GM12878 (cell line): Measurements from ENCODE around the gene CNNM4. TPM values are rescaled to one million over a fixed set of nuclear protein-coding genes. Genes with fewer than 3 reads are reported as not detected.
A peak's percentile ranks its signal among the peaks of the same experiment; 100 is the strongest.

Experiments used
- CTCF ChIP-seq, 3 experiments: IDR thresholded peaks in 2 of 3; conservative IDR thresholded peaks in 1 of 3; 2 replicates each; pipeline ENCODE4 v1.5.1; 2011; ENCODE audit warnings: low read depth in 3 of 3, low read length in 3 of 3, mild to moderate bottlenecking in 3 of 3, control low read depth in 2 of 3, moderate library complexity in 2 of 3, inconsistent platforms in 1 of 3, mixed read lengths in 1 of 3; ENCODE audit not compliant: control insufficient read depth in 2 of 3, insufficient read depth in 1 of 3; ENCODE audit errors: extremely low read depth in 1 of 3
- KAT2A ChIP-seq: conservative IDR thresholded peaks from 2 replicates; pipeline ENCODE4 v1.6.1; 2011; ENCODE audit warnings: low read depth, low read length; ENCODE audit not compliant: control insufficient read depth
- MAX ChIP-seq: IDR thresholded peaks from 2 replicates; pipeline ENCODE4 v1.6.1; 2012; ENCODE audit warnings: low read depth, low read length, improper control_type of control experiment
- MLLT1 ChIP-seq: fragments of 450-650 bp; IDR thresholded peaks from 2 replicates; pipeline ENCODE4 v1.6.1; 2016; ENCODE audit warnings: mild to moderate bottlenecking
- NFIC ChIP-seq: IDR thresholded peaks from 2 replicates; pipeline ENCODE4 v1.6.1; 2012; ENCODE audit warnings: low read depth, mild to moderate bottlenecking, inconsistent platforms, low read length, moderate library complexity
- NFYB ChIP-seq: IDR thresholded peaks from 2 replicates; pipeline ENCODE4 v1.6.1; 2011; ENCODE audit warnings: low read depth, mild to moderate bottlenecking, low read length, improper control_type of control experiment, moderate library complexity; ENCODE audit not compliant: insufficient read depth
- RELA ChIP-seq: fragments of 450-650 bp; IDR thresholded peaks from 2 replicates; pipeline ENCODE4 v1.8.0; 2014; ENCODE audit warnings: borderline replicate concordance; ENCODE audit not compliant: partially characterized antibody
- SMARCA5 ChIP-seq: fragments of 450-650 bp; IDR thresholded peaks from 2 replicates; pipeline ENCODE4 v1.6.1; 2017; ENCODE audit warnings: mild to moderate bottlenecking
- SRF ChIP-seq, 2 experiments: IDR thresholded peaks; 2 replicates each; pipeline ENCODE4 v1.6.1; 2011; ENCODE audit warnings: low read depth in 2 of 2, low read length in 2 of 2, mild to moderate bottlenecking in 1 of 2, moderate library complexity in 1 of 2
- TBL1XR1 ChIP-seq: IDR thresholded peaks from 2 replicates; pipeline ENCODE4 v1.6.1; 2012; ENCODE audit warnings: low read depth, low read length, improper control_type of control experiment
- TCF3 ChIP-seq: IDR thresholded peaks from 2 replicates; pipeline ENCODE4 v1.6.1; 2012; ENCODE audit warnings: low read depth, mild to moderate bottlenecking, low read length, borderline replicate concordance; ENCODE audit not compliant: insufficient read depth
- USF2 ChIP-seq: IDR thresholded peaks from 2 replicates; pipeline ENCODE4 v1.6.1; 2011; ENCODE audit warnings: low read depth, low read length, improper control_type of control experiment, borderline replicate concordance
- ZBTB40 ChIP-seq: fragments of 450-650 bp; IDR thresholded peaks from 2 replicates; pipeline ENCODE4 v1.6.1; 2016; ENCODE audit warnings: mild to moderate bottlenecking, moderate library complexity, borderline replicate concordance
- ZNF274 ChIP-seq: IDR thresholded peaks from one replicate; pipeline ENCODE4 v1.8.0; 2011; ENCODE audit not compliant: insufficient read length, insufficient read depth
- ZNF592 ChIP-seq: fragments of 450-650 bp; IDR thresholded peaks from 2 replicates; pipeline ENCODE4 v1.6.1; 2017; ENCODE audit warnings: mild to moderate bottlenecking, moderate library complexity
- ZSCAN29 ChIP-seq: fragments of 450-650 bp; IDR thresholded peaks from 2 replicates; pipeline ENCODE4 v1.6.1; 2017; ENCODE audit warnings: mild to moderate bottlenecking, moderate library complexity
- ZZZ3 ChIP-seq: IDR thresholded peaks from 2 replicates; pipeline ENCODE4 v1.6.1; 2011; ENCODE audit warnings: low read depth; ENCODE audit not compliant: control insufficient read depth, insufficient read length
- polyA plus RNA-seq, 11 experiments: library from polyadenylated mRNA; depleted of rRNA in 4 of 11; unstranded in 6 of 11; stranded (reverse) in 5 of 11; fragments of >200 nt; fragmentation: Nextera tagmentation in 4 of 11; fragmentation: Illumina TruSeq in 1 of 11; extraction: Ambion mirVana in 4 of 11; extraction: Trizol in 1 of 11; gene quantifications; 1 replicate in 1 of 11; 2 replicates in 10 of 11; pipeline versions ENCODE4 v1.2.1 to v1.2.3, GENCODE V29; 2011 to 2016; ENCODE audit warnings: inconsistent platforms in 2 of 11, missing spikeins in 2 of 11, low read depth in 1 of 11
- total RNA-seq, 4 experiments: library from RNA; depleted of rRNA in 3 of 4; stranded (reverse); fragments of >200 nt in 3 of 4; fragmentation: Illumina TruSeq in 1 of 4; extraction: Trizol in 1 of 4; gene quantifications; 2 replicates each; pipeline versions ENCODE4 v1.2.1 to v1.2.3, GENCODE V29; 2013 to 2021

Gene CNNM4
- total and polyA plus RNA-seq, 10 of the 15 experiments (the other 5 are each of a cell fraction or from before 2014, with no cell fraction given) = 2.4 to 13.8 (median 8.1) TPM

GRCh38 chr2:96773922-96774321 is 13.2 kb downstream of the CNNM4 start (continued):
- TF ChIP-seq CTCF (IDR thresholded peaks at IDR 0.05 in 2 of 3, conservative IDR thresholded peaks at IDR 0.05 in 1 of 3; ENCODE audit: control insufficient read depth in 2 of 3, extremely low read depth in 1 of 3, insufficient read depth in 1 of 3, low read depth in 3 of 3, low read length in 3 of 3) = no peak; a peak in 1 of 6 replicates
- TF ChIP-seq ZNF274 = no peak
- no peak; the same call in 1 of the 2 replicates for TF ChIP-seq SMARCA5
- TF ChIP-seq SRF (IDR thresholded peaks at IDR 0.05; ENCODE audit: low read depth in 2 of 2, low read length in 2 of 2) = no peak
- TF ChIP-seq NFYB = no peak
- TF ChIP-seq ZNF592 = no peak
- peak; percentile 23 for TF ChIP-seq RELA
- TF ChIP-seq TBL1XR1 = no peak
- no peak for TF ChIP-seq KAT2A
- no peak for TF ChIP-seq ZZZ3
- TF ChIP-seq ZSCAN29 = no peak
- TF ChIP-seq ZBTB40 = no peak
- no peak for TF ChIP-seq NFIC
- TF ChIP-seq USF2 = peak; percentile 48
- TF ChIP-seq MAX = no peak
- TF ChIP-seq MLLT1 = no peak
- no peak for TF ChIP-seq TCF3
